ENCODE data around the gene DNAL4. TPM values are rescaled to one million over a fixed set of nuclear protein-coding genes. Genes with fewer than 3 reads are reported as not detected.

The DNAL4 gene
- total RNA-seq, 1 experiment from 2014 or later, result 8.3 TPM

- Histone ChIP-seq H2BK15ac (ENCODE audit: low read depth, low read length) (no peak overlapping the region), H3K4me2 (ENCODE audit: insufficient read depth, insufficient read length, low read length) (no peak overlapping the region), H2BK20ac (ENCODE audit: low read depth, low read length, poor library complexity, severe bottlenecking) (no peak overlapping the region), H3K14ac (ENCODE audit: insufficient read depth, low read length) (no peak overlapping the region), H3K18ac (ENCODE audit: insufficient read length, low read depth, low read length) (no peak overlapping the region), H3K79me1 (ENCODE audit: insufficient read depth, low read depth, low read length, poor library complexity, severe bottlenecking) (no peaks in the 10 kb centered on the region), H4K8ac (replicated peaks; ENCODE audit: insufficient read length, low read depth, low read length) (no peak overlapping the region), H3K56ac (ENCODE audit: insufficient read length, low read depth, low read length) (no peak overlapping the region), H2AK5ac (ENCODE audit: insufficient read length, low read length) (no peak overlapping the region), H3K9ac (ENCODE audit: extremely low read depth, insufficient read length, low read length) (no peak overlapping the region), H2BK5ac (ENCODE audit: insufficient read length, low read length) (no peak overlapping the region), H4K91ac (ENCODE audit: insufficient read length, low read depth, low read length) (no peak overlapping the region), H3T11ph (ENCODE audit: low read length) (no peak overlapping the region), H2BK120ac (ENCODE audit: low read depth, low read length, poor library complexity, severe bottlenecking) (no peak overlapping the region), H3K27ac (ENCODE audit: insufficient read length, low read depth, low read length) (no peak overlapping the region), H3K23me2 (ENCODE audit: insufficient read length, low read depth, low read length, poor library complexity, severe bottlenecking) (no peaks in the 10 kb centered on the region), H3K4me1 (ENCODE audit: insufficient read depth, low read length) (no peaks in the 10 kb centered on the region), H4K20me1 (ENCODE audit: control insufficient read depth, insufficient read depth, insufficient read length) (no peaks in the 10 kb centered on the region), H4K5ac (ENCODE audit: insufficient read length, low read depth, low read length) (no peak overlapping the region), H3K79me2 (ENCODE audit: insufficient read depth, low read length) (no peaks in the 10 kb centered on the region), H3K4ac (ENCODE audit: low read depth, low read length) (no peak overlapping the region), H2BK12ac (ENCODE audit: insufficient read length, low read depth, low read length) (no peak overlapping the region), H3K23ac (ENCODE audit: insufficient read length, low read depth, low read length) (no peak overlapping the region), H3K9me3 (ENCODE audit: control insufficient read depth, low read depth, low read length) (no peaks in the 10 kb centered on the region), H2AFZ (ENCODE audit: low read length) (no peak overlapping the region), H3K27me3 (ENCODE audit: insufficient read depth, low read length) (no peaks in the 10 kb centered on the region)
- Mint-ChIP-seq H3K9me3 (no peaks in the 10 kb centered on the region), H3K27ac (no peak overlapping the region), H3K4me3 (no peak overlapping the region), H3K36me3 (ENCODE audit: insufficient read depth in 1 of 3, low read depth in 3 of 3) (peaks cover 29 to 88% (median 63%) of the 10 kb centered on the region in 3 experiments; a peak in 6 of 7 replicates), H3K27me3 (ENCODE audit: low read depth) (no peaks in the 10 kb centered on the region), H3K4me1 (0 out of 4 replicates have a peak, but pooled peaks cover 0 to 3% of the 10 kb centered on the region in 2 experiments)
- no CpG with 5 or more reads among the region's 6 CpGs for WGBS (ENCODE audit: extremely low coverage, insufficient read length, low lambda C conversion rate)
- no peak for DNase-seq
- TF ChIP-seq CTCF (conservative IDR thresholded peaks at IDR 0.05), result no peak
Measured at GRCh38 chr22:38731703-38732161, 62.2 kb downstream of the DNAL4 start.
